Measurements from ENCODE around the gene ERN1. TPM values are rescaled to one million over a fixed set of nuclear protein-coding genes. Genes with fewer than 3 reads are reported as not detected.

The ERN1 gene
- polyA plus RNA-seq, 1 donor: 10.3 TPM

DNA sequence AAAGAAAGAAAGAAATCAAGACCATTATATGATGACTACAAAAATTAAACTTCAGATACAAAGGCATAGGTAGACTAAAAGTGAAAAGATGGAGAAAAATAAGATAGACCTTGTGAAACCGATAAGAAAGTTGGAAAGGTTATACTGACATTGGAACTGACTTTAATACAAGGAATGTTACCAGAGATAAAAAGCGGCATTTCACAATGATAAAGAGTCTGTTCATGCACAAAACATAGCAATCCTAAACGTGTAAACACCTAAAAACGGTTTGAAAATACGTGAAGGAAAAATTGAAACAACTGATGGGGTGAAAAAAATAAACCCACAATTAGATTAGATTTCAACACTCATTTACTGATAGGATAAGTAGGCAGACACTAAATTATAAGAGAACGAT, 9.6 kb upstream of the ERN1 start:
- H3K27me3 ChIP-seq (ENCODE audit: control insufficient read depth, insufficient read depth, low read length): no peaks in the 10 kb centered on the region
- no peaks in the 10 kb centered on the region for H3K9me3 ChIP-seq (ENCODE audit: control insufficient read depth, low read depth, low read length)
- H3K4me1 ChIP-seq (ENCODE audit: control insufficient read depth, insufficient read depth, low read length): peaks cover 7% of the 10 kb centered on the region
- 77% methylated on average over 5 of the region's 6 CpGs for WGBS (ENCODE audit: insufficient coverage, low lambda C conversion rate)
- no peak overlapping the region for H3K4me3 ChIP-seq (ENCODE audit: low read length)
- no peaks in the 10 kb centered on the region for H3K36me3 ChIP-seq (ENCODE audit: control insufficient read depth, insufficient read depth, low read length)
- H3K27ac ChIP-seq (ENCODE audit: low read length): no peak overlapping the region
- no peak for DNase-seq

DNA sequence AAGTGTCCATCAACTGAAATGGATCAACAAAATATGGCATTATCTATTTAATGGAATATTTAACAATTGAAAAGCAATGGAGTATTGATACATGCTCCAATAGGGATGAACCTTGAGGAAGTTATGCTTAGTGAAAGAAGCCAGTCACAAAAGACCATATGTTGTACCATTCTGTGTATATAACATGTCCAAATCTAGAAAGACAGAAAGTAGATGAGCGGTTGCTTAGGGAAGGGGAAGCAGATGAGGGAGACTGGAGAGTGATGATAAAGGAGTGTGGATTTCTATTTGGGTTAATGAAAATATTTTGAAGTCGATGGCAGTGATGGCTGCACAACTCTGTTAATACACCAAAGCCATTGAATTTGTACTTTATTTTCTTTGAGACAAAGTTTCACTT, 8.5 kb upstream of the ERN1 start:
- Histone ChIP-seq H3K36me3 (ENCODE audit: control insufficient read depth, insufficient read depth, low read length) (no peaks in the 10 kb centered on the region), H3K4me1 (ENCODE audit: control insufficient read depth, insufficient read depth, low read length) (peaks cover 12% of the 10 kb centered on the region), H3K27me3 (ENCODE audit: control insufficient read depth, insufficient read depth, low read length) (no peaks in the 10 kb centered on the region), H3K9me3 (ENCODE audit: control insufficient read depth, low read depth, low read length) (no peaks in the 10 kb centered on the region), H3K4me3 (ENCODE audit: low read length) (no peak overlapping the region), H3K27ac (ENCODE audit: low read length) (no peak overlapping the region)
- DNase-seq: no peak
- WGBS (ENCODE audit: insufficient coverage, low lambda C conversion rate): 83% methylated on average over 1 of the region's 2 CpGs

DNA sequence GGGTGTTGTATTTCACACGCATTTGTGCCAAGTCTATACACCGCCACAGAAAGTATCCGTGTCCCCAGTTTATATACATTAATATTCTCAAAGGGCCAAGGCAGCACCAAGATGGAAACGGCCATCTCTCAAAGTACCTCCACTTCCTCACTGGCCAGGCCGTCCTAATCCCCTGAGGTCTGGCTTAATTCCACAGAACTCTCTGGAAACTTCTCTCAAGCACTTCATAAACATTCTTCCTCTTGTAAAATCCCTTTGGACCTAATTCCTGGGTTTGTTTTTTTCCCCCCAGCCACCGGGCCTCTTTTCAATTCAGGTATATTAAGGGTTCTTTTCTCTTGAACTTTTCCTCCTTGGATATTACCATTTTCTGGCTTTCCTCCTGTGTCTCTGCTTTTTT, 5.1 kb upstream of the ERN1 start:
- Histone ChIP-seq H3K4me3 (ENCODE audit: low read length) (no peak overlapping the region), H3K9me3 (ENCODE audit: control insufficient read depth, low read depth, low read length) (no peaks in the 10 kb centered on the region), H3K36me3 (ENCODE audit: control insufficient read depth, insufficient read depth, low read length) (no peaks in the 10 kb centered on the region), H3K27me3 (ENCODE audit: control insufficient read depth, insufficient read depth, low read length) (no peaks in the 10 kb centered on the region), H3K4me1 (ENCODE audit: control insufficient read depth, insufficient read depth, low read length) (peaks cover 15% of the 10 kb centered on the region), H3K27ac (ENCODE audit: low read length) (no peak overlapping the region)
- 57% methylated on average over 1 of the region's 6 CpGs for WGBS (ENCODE audit: insufficient coverage, low lambda C conversion rate)
- DNase-seq: no peak

DNA sequence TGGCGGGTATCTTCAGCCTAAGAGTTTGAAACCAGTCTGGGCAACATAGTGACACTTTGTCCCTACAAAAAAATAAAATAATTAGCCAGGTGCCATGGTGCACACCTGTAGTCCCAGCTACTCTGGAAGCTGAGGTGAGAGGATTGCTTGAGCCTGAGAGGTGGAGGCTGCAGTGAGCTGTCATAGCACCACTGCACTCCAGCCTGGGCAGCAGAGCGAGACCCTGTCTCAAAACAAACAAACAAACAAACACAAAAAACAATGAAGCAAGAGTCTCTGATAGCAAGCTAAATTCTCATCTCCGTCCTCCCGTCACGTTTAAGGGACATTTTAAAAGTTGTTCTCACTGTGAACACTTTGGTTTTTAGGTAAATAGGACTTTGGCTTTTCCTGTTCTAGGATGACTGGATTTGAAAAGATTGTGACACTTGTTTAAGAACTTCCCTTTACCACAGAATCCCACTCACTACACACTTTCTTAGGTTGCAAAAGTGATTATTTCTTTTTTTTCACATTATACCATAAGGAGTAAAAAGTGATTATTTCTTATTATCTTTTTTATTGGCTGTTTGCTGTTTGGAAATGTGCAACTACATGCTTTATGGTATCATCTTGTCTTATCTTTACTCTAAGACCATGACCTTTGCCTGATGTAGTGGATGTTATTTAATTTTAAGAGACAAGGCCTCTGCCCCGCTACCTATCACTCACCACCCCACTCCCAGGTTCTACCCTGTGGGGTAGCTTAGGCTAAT, 4.4 kb upstream of the ERN1 start:
- Histone ChIP-seq H3K36me3 (ENCODE audit: control insufficient read depth, insufficient read depth, low read length) (no peaks in the 10 kb centered on the region), H3K9me3 (ENCODE audit: control insufficient read depth, low read depth, low read length) (no peaks in the 10 kb centered on the region), H3K27me3 (ENCODE audit: control insufficient read depth, insufficient read depth, low read length) (no peaks in the 10 kb centered on the region), H3K27ac (ENCODE audit: low read length) (no peak overlapping the region), H3K4me3 (ENCODE audit: low read length) (no peak overlapping the region), H3K4me1 (ENCODE audit: control insufficient read depth, insufficient read depth, low read length) (peaks cover 15% of the 10 kb centered on the region)
- DNase-seq: no peak
- WGBS (ENCODE audit: insufficient coverage, low lambda C conversion rate): 70% methylated on average over 2 of the region's 6 CpGs

DNA sequence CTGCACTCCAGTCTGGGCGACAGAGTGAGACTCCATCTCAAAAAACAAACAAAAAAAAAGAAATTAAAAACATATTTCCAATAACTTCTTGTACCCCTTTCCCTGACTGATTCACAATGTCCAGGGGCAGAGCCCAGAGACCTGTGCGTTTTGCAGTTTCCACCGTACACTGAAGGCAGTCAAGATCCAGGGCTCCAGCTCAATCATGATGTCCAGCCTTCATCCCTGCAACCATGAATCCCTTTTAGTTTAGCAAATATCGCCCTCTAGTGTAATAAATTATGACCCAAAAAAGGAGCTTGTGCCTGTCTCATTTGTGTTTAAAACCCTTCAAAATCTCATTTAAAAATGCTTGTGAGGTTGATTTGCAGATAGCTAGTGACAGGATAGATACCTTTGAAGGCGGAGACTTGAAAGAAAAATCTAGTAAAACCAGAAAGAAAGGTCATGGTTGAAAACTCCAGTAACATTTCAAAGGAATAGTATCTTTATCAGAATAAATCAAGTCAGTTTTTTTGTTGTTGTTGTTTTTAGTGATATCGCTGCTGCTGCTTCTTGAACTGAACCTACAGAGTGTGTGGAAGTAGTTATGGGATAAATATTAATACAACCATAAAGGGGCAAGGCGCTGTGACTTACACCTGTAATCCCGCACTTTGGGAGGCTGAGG, 3.7 kb upstream of the ERN1 start:
- Histone ChIP-seq H3K27ac (ENCODE audit: low read length) (no peak overlapping the region), H3K36me3 (ENCODE audit: control insufficient read depth, insufficient read depth, low read length) (no peaks in the 10 kb centered on the region), H3K4me3 (ENCODE audit: low read length) (no peak overlapping the region), H3K4me1 (ENCODE audit: control insufficient read depth, insufficient read depth, low read length) (peaks cover 17% of the 10 kb centered on the region), H3K9me3 (ENCODE audit: control insufficient read depth, low read depth, low read length) (no peaks in the 10 kb centered on the region), H3K27me3 (ENCODE audit: control insufficient read depth, insufficient read depth, low read length) (no peaks in the 10 kb centered on the region)
- 49% methylated on average over 4 of the region's 8 CpGs for whole genome bisulfite sequencing (ENCODE audit: insufficient coverage, low lambda C conversion rate)
- DNase-seq: peak in 1 of 2 donors; percentile 59

DNA sequence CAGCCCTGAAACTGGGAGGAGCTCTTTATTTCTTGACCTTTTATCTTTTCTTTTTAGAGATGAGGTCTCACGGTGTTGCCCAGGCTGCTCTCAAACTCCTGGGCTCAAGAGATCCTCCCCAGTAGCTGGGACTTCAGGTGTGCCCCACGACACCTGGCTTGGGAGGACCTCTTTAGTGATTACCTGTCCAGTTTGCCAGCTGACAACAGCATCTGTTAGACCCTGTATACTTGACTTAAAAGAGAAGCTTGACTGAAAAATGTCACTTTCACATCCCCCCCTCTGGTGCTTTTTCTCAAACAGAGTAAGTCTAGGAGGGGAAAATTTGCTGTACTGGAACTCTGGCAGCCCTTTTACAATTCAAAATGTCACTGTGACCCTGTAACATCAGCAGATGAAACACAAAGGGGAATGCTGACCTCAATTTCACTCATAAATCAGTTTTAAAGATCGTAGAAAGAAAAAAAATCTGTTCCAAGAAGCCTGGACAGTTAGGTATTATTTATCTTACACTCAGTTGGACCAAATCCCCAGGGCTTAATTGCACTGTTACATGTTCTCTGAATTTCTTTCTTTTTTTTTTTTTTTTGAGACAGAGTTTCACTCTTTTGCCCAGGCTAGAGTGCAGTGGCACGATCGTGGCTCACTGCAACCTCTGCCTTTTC, 1.8 kb upstream of the ERN1 start:
- Histone ChIP-seq H3K4me3 (ENCODE audit: low read length) (no peak overlapping the region), H3K27me3 (ENCODE audit: control insufficient read depth, insufficient read depth, low read length) (no peaks in the 10 kb centered on the region), H3K36me3 (ENCODE audit: control insufficient read depth, insufficient read depth, low read length) (no peaks in the 10 kb centered on the region), H3K4me1 (ENCODE audit: control insufficient read depth, insufficient read depth, low read length) (peaks cover 17% of the 10 kb centered on the region), H3K27ac (ENCODE audit: low read length) (no peak overlapping the region), H3K9me3 (ENCODE audit: control insufficient read depth, low read depth, low read length) (no peaks in the 10 kb centered on the region)
- WGBS (ENCODE audit: insufficient coverage, low lambda C conversion rate): no CpG with 5 or more reads among the region's 5 CpGs
- DNase-seq: no peak

DNA sequence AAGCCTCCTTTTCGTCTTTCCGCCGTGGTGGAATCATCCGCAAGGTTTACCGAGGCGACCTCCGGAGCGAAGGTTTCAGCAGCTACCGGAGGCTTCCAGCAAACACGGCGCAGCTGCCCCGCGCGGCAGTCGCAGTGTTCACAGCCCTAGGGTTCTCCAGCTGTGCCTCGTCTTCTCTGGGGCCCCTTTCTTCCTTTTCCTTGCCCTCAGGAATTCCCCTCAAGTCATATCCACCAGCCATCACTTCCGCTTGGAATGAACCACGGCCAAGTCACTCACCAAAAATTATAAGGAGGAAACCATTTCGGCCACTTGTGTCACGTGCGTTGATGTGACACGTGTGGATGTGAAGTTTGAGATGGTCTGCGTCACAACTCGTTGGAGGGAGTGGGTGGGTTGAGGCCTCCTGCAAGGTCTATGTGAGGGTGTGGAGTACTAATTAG, 636 bp upstream of the ERN1 start:
- no peak for DNase-seq
- 80% methylated on average over 2 of the region's 24 CpGs for WGBS (ENCODE audit: insufficient coverage, low lambda C conversion rate)
- Histone ChIP-seq H3K27ac (ENCODE audit: low read length) (peak overlapping the region; percentile 59), H3K4me3 (ENCODE audit: low read length) (peak overlapping the region; percentile 57), H3K36me3 (ENCODE audit: control insufficient read depth, insufficient read depth, low read length) (no peaks in the 10 kb centered on the region), H3K4me1 (ENCODE audit: control insufficient read depth, insufficient read depth, low read length) (peaks cover 17% of the 10 kb centered on the region), H3K9me3 (ENCODE audit: control insufficient read depth, low read depth, low read length) (no peaks in the 10 kb centered on the region), H3K27me3 (ENCODE audit: control insufficient read depth, insufficient read depth, low read length) (no peaks in the 10 kb centered on the region)

DNA sequence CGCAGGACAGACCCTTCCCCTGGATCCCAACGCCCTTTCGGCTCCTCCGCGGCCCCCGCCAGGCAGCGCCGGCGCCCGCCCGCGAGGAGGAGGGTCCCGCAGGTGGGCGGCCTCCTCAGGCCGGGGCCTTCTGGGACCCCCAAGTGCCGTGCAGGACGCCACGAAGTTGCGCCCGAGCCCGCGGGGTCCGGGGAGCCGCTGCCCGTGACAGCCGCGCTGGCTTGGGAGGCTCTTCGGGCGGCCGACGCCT, 504 bp downstream of the ERN1 start:
- H3K4me3 ChIP-seq (ENCODE audit: low read length): peak overlapping the region; percentile 50
- peaks cover 10% of the 10 kb centered on the region for H3K4me1 ChIP-seq (ENCODE audit: control insufficient read depth, insufficient read depth, low read length)
- no CpG with 5 or more reads among the region's 31 CpGs for WGBS (ENCODE audit: insufficient coverage, low lambda C conversion rate)

DNA sequence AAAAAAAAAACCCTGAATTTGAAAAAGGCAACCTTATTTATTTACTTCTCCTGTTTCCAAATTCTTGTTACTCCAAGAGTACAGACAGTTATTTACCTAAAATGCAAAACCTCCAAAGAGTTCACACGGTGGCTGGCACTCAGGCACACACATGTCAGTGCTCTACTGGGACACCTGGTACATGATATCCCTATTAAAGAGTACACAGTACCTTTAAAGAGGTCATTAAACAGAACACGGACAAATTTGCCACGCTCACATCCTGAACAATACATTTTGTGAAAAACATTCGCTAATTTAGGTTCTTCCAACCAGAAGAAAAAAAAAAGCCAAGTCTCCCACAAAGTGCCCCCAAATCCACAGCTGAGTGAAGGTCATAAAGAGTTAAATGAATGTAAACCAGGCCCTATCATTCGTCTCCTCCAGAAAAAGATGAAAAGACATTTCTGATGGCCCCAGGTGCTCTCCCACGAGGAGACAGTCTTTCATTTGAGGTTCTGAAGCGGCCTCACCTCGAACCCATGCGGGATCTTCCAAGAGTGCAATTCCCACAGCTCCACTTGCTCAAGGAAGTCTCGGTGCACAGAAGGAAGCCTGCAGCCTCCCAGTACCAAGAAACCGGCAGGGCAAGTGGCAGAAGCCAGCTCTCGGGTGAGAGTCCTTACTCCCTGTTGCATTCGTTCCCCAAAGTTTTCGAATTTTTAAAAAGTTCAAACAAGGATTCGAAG, 993 bp downstream of the ERN1 start:
- Histone ChIP-seq H3K36me3 (ENCODE audit: control insufficient read depth, insufficient read depth, low read length) (no peaks in the 10 kb centered on the region), H3K4me1 (ENCODE audit: control insufficient read depth, insufficient read depth, low read length) (peaks cover 6% of the 10 kb centered on the region), H3K27me3 (ENCODE audit: control insufficient read depth, insufficient read depth, low read length) (no peaks in the 10 kb centered on the region), H3K9me3 (ENCODE audit: control insufficient read depth, low read depth, low read length) (no peaks in the 10 kb centered on the region), H3K27ac (ENCODE audit: low read length) (peak overlapping the region; percentile 69), H3K4me3 (ENCODE audit: low read length) (peak overlapping the region; percentile 50)
- peak in 1 of 2 donors; percentile 69 for DNase-seq
- no CpG with 5 or more reads among the region's 15 CpGs for WGBS (ENCODE audit: insufficient coverage, low lambda C conversion rate)

More for the DNA sequence above, 504 bp downstream of the ERN1 start:
- H3K9me3 ChIP-seq (ENCODE audit: control insufficient read depth, low read depth, low read length): no peaks in the 10 kb centered on the region
- no peak for DNase-seq
- peak overlapping the region; percentile 69 for H3K27ac ChIP-seq (ENCODE audit: low read length)
- no peaks in the 10 kb centered on the region for H3K36me3 ChIP-seq (ENCODE audit: control insufficient read depth, insufficient read depth, low read length)
- H3K27me3 ChIP-seq (ENCODE audit: control insufficient read depth, insufficient read depth, low read length): no peaks in the 10 kb centered on the region

DNA sequence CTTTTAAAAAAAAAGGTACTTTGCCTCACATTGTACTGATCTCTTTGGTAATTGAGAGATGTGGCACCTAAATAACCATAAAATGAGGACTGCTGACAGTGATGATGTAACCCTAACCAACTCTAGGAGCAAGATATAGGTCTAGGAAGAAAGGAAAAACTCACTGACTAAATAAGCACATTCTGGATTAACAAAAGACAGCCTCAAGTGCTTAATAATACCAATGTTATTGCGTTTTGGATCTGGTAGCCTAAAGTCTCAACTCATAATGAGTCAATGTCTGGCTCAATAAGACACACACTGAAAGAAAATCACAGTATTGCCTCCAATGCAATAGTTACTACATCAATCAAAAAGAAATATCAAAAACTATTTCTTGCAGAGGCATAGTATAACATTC, 3.0 kb downstream of the ERN1 start:
- no peaks in the 10 kb centered on the region for H3K27me3 ChIP-seq (ENCODE audit: control insufficient read depth, insufficient read depth, low read length)
- no peaks in the 10 kb centered on the region for H3K36me3 ChIP-seq (ENCODE audit: control insufficient read depth, insufficient read depth, low read length)
- H3K9me3 ChIP-seq (ENCODE audit: control insufficient read depth, low read depth, low read length): no peaks in the 10 kb centered on the region
- no peak overlapping the region for H3K4me3 ChIP-seq (ENCODE audit: low read length)
- 100% methylated on average over 1 of the region's 1 CpG for WGBS (ENCODE audit: insufficient coverage, low lambda C conversion rate)
- no peak for DNase-seq
- H3K27ac ChIP-seq (ENCODE audit: low read length): no peak overlapping the region
- H3K4me1 ChIP-seq (ENCODE audit: control insufficient read depth, insufficient read depth, low read length): peaks cover 6% of the 10 kb centered on the region
